HG03460 (cell line): Measurements from ENCODE around the gene THTPA.

Experiments used
- ATAC-seq: cut with Tn5 transposase; IDR thresholded peaks from one replicate; pipeline ENCODE4 v1.9.1; 2021; ENCODE audit not compliant: unreplicated experiment

Gene THTPA

GRCh38 chr14:23550812-23551265 is 5.2 kb upstream of the THTPA start:
- no peak for ATAC-seq

- peak; percentile 62 for ATAC-seq
Measured at GRCh38 chr14:23551266-23552028, 4.6 kb upstream of the THTPA start, which contains the start of gene ZFHX2. TSS of gene ZFHX2 (minus strand) at chr14:23551765. CDS start at chr14:23535325, 16,440 bp downstream.

GRCh38 chr14:23555533-23555881 is 564 bp upstream of the THTPA start:
- no peak for ATAC-seq

- no peak for ATAC-seq
Measured at GRCh38 chr14:23556700-23557440, 799 bp downstream of the THTPA start.

- no peak for ATAC-seq
Measured at GRCh38 chr14:23557521-23557920, 1.4 kb downstream of the THTPA start.

GRCh38 chr14:23557946-23558345 is 1.9 kb downstream of the THTPA start:
- no peak for ATAC-seq

- no peak for ATAC-seq
Measured at GRCh38 chr14:23558346-23559009, 2.4 kb downstream of the THTPA start.

GRCh38 chr14:23559010-23559925 is 3.2 kb downstream of the THTPA start:
- ATAC-seq, result no peak

- no peak for ATAC-seq
Measured at GRCh38 chr14:23559926-23560520, 4.0 kb downstream of the THTPA start.

- no peak for ATAC-seq
Measured at GRCh38 chr14:23561259-23561658, 5.2 kb downstream of the THTPA start.

- ATAC-seq, result no peak
Measured at GRCh38 chr14:23561873-23562821, 6.1 kb downstream of the THTPA start.

GRCh38 chr14:23562822-23563472 is 6.9 kb downstream of the THTPA start:
- ATAC-seq, result no peak

GRCh38 chr14:23563473-23564180 is 7.6 kb downstream of the THTPA start:
- no peak for ATAC-seq

- ATAC-seq, result no peak
Measured at GRCh38 chr14:23564181-23564812, 8.2 kb downstream of the THTPA start.

GRCh38 chr14:23564876-23565275 is 8.8 kb downstream of the THTPA start:
- ATAC-seq, result no peak

- no peak for ATAC-seq
Measured at GRCh38 chr14:23565626-23566025, 9.6 kb downstream of the THTPA start.

- no peak for ATAC-seq
Measured at GRCh38 chr14:23566112-23566777, 10.2 kb downstream of the THTPA start.
